CD1c-positive myeloid dendritic cell (primary cell): ENCODE results near the gene PLEKHF1.

Experiments used
- DNase-seq: peaks from one replicate; pipeline ENCODE4 v3.0.0-alpha.2; 2016; ENCODE audit errors: extremely low spot score

Gene PLEKHF1

DNA sequence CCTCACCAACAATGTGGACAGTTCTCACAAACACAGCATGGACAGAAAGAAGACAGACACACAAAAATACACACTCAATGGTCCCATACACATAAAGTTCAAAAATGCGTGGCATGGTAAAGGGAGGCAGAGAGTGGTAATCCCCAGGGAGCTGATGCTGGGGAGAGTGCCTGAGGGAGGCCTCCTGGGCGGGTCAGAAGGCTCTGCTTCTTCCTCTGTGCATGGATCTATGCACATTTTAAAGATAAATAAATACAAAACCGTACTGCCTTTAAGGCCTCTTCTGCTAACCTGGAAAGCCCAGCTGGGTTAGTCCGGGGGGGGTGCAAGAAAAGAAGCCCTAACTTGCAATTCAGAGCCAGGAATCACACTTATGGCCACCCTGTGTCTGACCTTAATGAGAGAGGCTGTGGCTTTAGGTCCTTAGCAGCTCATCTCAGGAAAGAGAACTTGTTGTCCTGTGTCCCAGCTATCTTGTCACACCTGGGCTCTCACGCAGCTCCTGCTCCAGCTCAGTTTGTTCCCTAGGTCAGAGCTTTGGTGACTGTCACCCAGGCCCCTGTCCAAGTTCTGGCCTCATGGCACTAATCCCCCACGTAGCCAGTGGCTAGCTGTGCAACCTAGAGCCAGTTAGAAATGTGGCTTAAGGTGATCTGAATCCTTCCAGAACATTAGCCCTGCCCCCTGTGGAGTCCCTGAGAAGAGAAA, 30.7 kb upstream of the PLEKHF1 start:
- no peak for DNase-seq

DNA sequence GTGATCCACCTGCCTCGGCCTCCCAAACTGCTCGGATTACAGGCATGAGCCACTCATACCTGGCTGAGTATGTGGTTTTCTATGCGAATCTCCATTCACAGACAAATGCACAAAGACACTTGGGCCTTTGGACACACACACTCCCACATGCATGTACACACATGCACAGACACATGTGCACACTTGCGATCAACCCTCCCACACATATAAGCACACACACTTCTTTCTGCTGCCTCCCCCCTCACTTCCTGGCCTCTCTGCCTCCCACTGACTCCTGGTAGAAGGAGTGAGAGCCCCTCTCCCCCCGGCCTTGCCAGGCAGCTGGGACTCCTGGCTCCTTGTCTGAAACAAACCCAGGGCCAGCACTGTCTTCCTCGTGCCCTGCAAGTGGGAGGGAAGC, 29.3 kb upstream of the PLEKHF1 start:
- DNase-seq, result no peak

DNA sequence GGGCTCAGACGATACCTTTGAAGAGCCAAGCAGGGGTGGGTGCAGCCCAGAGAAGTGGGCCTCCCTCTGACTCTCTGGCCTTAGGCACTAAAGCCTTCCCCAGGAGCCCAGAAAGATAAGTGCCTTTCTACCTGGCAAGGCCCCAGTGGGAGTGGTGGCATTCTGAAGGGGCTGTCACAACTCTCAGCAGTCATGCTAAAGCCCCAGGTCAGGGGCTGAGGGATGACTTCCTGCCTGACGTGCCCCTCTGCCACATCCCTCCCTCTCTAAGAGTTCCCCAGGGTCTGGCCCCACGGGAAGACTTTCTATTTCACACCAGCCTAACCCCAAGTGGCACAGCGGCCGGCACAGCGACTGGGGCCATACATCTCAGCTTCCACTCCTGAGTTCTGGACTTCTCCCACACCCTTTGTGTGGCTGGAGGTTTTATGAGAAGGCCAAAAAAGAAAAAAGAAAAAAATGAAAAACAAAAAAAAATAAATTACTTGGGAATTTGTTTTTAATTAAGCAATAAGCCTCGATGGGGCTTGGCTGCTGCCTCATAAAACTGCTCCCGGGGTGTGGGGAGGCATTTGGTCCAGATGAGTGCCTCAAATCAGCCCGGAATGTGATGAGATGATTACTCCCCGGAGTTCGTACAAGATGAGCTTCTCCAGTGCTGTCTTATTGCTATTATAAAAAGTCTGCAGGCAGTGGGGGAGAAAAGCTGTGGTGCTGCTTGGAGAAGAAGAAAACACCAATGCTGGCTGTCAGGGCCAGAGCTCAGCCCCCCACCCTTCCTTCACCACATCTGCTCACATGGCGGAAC, 28.5 kb upstream of the PLEKHF1 start:
- DNase-seq, result no peak

DNA sequence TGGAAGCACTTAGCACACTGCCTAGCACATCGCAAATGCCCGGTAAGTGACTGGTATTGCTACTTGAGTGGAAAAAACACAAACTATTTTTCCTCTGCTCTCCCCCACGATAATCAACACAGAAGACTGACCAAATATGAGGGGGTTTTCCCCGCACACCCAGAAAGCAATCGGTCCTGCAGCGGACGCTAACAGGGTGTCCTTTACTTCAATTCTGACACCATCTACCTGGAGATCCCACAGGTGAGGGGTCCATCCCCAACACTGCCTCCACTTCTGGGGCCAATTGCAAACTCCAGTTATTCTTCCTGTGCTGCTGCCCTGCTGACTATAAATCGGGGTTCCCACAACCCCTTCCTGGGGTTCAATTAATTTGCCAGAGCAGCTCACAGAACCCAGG, 26.2 kb upstream of the PLEKHF1 start:
- no peak for DNase-seq

DNA sequence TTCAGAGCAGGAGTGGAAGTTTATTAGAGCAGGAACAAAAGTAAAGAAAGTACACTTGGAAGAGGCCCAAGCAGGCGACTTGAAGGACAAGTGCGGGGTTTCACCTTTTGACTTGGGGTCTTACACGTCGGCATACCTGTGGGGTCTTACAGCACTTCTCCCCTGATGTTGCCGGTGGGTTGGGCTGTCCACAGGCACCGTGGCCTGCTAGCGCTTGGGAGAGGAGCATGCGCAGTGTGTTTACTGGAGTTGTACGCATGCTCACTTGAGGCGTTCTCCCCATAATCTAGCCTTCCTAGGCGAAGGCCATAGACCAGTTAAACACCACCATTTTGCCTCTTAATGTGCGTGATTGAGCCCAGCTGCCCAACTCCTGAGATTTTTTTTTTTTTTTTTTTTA, 25.0 kb upstream of the PLEKHF1 start:
- no peak for DNase-seq

DNA sequence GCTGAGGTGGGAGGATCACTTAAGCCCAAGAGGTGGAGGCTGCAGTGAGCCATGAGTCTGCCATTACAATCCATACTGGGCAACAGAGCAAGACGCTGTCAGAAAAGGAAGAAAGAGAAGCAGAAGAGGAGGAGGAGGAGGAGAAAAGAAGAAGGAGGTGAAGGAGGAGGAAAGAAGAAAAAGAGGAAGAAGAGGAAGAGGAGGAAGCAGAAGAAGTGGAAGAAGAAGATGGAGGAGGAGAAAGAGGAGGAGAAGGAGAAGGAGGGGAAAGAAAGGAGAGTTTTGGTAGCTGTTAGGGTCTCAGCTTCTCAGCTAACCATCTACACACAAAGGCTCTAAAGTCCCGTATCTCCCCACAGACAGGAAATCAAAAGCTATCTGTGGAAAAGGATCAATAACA, 23.7 kb upstream of the PLEKHF1 start:
- DNase-seq, result no peak

DNA sequence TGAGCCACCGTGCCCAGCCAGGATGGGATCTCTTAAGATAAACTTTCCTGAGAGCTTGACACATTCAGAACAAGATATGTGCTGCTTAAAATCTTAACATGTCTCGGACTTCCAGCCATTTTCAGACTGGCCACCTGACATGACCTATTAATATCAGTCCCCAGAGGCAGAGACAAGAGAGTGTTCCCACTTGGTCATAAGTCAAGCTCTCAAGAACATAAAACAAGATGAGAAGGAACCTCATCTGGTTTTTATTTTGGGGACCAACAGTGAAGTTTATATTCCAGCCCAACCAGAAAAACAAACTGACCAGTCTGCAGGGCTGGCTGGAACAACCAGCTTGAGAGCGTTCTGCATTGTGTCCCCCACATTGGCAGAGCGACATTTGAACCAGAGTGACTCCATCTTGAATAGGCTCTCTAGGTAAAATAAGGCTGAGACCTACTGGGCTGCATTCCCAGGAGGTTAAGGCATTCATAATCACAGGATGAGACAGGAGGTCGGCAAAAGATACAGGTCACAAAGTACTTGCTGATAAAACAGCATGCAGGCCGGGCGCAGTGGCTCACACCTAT, 21.8 kb upstream of the PLEKHF1 start:
- DNase-seq, result no peak

DNA sequence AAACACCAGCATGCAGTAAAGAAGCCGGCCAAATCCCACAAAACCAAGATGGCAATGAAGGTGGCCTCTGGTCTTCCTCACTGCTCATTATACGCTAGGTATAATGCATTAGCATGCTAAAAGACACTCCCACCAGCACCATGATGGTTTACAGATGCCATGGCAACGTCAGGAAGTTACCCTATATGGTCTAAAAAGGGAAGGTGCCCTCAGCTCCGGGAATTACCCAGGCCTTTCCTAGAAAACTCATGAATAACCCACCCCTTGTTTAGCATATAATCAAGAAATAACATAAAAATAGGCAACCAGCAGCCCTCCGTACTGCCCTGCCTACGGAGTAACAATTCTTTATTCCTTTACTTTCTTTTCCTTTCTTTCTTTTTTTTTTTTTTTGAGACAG, 21.1 kb upstream of the PLEKHF1 start:
- no peak for DNase-seq

DNA sequence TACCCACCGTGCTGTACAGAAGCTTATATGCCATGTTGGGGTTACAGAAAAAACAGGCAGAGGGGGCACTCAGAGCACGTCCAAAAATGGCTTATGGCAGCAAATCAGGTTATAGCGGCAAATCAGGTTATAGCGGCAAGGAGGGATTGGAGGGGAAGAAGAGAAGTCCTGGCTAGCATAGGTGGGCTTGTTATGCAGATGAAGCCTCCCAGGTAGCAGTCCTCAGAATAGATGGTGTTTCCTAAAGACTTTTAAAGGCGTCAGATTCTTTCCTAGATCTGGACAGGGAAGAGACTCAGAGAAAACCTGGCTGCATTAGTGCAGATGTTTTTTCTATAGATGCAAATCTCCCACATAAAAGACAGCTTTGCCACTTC, 19.8 kb upstream of the PLEKHF1 start:
- no peak for DNase-seq

DNA sequence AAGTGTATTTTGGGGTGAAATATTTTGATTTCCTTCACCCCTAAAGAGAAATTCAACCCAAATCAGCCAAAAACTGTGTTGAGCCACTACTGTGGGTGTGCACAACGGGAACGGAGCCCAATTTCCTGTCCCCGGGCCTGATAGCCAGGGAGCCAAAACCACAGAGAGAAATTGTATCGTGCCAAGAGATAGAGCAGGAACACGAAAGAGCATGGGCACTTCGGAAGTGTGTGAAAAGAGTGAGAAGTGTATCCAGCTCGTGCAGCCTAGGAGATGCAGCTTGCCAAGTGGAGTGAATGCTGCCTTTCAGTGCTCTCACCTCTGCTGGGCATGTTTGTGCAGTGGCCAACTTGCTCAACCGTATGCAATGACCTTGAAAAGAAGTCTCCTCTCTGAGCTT, 19.4 kb upstream of the PLEKHF1 start:
- DNase-seq, result peak; percentile 25

DNA sequence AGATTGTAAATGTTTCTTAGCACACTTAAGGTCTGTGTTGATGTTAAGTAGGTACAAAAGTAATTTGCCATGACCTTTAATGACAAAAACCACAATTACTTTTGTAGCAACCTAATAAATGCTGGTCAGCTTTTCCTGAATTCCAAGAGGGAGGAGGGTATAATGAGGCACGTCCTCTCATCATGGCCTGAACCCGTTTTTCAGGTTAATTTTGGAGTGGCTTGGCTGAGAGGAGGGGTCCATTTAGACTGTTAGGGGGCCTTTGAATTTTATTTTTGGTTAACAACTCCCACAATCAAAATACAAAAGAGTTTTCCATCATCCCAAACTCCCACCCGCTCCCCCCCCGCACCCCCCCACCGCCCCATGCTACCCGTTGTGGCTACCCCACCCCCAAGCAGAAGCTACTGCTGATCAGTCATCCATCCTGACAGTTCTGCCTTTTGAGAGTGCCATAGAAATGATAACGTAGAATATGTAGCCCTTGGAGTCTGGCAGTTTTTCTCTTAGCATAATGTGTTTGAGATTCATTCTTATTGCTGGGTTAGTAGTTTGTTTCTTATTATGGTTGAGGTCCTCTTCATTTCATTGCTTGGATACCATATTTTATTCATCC, 14.4 kb upstream of the PLEKHF1 start:
- no peak for DNase-seq

DNA sequence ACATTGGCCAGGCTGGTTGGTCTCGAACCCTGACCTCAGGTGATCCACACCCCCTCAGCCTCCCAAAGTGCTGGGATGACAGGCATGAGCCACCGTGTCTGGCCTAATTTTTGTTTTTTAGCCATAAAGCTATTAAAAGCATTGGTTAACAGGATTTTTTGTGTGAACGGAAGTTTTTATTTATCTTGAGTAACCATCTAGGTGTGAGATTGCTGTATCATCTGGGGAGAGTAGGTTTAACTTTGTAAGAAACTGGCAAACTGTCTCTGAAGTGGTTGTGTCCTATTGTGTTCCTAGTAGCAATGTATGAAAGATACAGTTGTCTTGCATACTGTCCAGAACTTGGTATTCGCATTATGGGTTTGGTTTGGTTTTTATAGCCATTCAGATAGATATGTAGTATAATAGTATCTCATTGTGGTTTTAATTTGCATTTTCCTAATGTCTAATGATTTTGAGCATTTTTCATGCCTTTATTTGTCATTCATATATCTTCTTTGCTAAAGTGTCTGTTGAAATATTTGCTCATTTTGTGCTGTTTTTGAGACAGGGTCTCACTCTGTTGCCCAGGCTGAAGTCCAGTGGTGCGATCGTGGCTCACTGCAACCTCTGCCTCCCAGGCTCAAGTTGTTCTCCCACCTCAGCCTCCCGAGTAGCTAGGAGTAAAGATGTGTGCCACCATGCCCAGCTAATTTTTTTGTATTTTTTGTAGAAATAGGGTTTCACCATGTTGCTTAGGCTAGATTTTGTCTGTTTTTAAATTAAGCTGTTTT, 13.5 kb upstream of the PLEKHF1 start:
- no peak for DNase-seq

DNA sequence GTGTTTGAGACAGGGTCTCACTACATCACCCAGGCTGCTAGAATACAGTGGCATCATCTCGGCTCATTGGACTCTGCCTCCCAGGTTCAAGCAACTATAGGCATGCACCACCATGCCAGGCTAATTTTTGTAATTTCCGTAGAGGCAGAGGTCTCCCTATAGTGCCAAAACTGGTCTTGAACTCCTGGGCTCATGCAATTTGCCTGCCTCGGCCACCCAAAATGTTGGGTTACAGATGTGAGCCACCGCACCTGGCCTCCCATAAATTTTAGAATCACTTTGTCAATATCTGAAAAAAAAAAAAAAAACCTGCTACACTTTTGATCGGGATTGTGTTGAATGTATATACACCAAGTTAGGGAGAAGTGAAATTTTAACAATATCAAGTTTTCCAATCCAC, 11.9 kb upstream of the PLEKHF1 start:
- no peak for DNase-seq

DNA sequence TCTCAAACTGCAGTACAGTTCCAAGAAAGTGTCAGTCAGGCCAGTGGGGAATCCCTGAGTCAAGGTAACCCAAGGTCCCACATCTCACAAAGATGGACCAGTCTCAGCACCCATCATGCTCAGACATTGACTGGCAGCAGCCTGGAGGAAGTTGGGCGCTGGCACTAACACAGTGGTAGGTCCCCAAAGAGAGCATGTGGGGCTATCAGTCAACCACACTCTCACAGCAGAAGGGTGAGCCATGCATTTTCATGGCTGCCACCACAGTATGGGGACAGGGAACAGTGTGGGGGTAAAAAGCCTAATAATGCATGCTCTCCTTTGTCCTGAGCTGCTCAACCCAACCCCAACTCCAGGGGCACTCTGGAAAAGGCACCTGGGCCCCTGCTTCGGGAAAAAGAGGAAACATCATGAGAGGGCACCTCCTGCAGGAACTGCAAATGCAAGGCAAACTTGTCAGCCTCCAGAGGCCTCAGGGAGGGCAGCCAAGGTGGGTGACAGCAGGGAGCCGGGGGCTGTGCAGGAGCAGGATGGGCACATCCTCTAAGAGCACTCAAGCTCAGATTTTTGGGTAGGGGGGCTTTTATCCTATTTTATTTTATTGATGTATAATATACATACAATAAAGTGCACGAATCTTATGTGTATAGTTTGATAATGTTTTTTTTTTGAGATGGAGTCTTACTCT, 9.5 kb upstream of the PLEKHF1 start:
- DNase-seq, result no peak

DNA sequence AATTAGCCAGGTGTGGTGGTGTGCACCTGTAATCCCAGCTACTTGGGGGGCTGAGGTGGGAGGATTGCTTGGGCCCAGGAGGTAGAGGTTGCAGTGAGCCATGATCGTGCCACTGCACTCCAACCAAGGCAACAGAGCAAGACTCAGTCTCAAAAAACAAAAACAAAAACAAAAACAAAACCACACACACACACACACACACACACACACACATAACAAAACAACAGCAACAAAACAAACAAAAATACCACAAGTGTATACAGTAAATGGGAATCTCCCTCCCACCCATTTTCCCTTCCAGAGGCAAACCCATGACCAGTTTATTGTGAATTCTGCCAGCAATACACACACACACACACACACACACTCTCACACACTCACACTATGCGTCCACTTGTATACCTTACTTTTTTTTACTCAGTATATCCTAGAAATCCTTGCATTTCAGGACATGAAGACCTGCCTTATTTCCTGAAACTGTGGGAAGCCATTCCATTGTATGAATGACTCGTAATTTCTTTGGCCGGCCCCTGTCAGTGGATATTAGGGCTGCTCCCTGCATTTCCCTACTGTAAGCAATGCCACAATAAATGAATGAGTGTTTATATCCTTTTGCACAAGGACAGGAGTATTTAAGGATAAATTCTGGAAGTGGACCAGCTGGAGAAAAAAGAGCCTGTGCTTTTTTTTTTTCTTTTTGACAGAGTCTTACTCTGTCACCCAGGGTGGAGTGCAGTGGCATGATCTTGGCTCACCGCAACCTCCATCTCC, 6.9 kb upstream of the PLEKHF1 start:
- no peak for DNase-seq

DNA sequence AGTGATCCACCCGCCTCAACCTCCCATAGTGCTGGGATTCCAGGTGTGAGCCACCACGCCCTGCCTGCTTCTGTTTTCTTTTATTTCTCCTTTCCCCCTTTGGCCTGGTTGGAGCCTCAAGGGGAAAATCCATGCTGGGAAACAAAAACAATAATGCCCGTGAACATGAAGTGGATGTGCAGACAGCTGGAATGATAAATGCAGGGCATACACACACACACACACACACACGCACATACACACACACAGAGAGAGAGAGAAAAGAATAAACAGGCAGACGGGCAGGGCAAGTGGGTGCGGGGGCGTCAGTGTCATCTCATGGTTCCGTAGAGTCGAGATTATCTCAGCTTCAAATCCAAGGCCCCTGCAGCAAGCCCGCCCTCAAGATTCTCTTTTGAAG, 4.4 kb upstream of the PLEKHF1 start:
- no peak for DNase-seq

DNA sequence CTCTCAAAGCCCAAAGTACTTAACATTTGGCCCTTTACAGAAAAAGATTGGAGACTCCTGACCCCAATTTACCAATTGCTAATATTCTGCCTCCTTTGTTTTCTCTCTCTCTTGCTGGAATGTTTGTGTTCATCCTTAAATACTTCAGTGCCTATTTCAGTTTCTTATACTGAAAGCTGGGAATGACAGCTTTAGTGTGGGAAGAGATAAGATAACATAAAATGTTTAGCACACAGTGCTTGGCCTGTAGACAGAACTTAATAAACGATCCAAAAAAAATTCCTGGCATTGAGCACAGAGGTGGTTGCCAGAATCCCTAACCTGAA, 3.0 kb upstream of the PLEKHF1 start:
- DNase-seq, result no peak

DNA sequence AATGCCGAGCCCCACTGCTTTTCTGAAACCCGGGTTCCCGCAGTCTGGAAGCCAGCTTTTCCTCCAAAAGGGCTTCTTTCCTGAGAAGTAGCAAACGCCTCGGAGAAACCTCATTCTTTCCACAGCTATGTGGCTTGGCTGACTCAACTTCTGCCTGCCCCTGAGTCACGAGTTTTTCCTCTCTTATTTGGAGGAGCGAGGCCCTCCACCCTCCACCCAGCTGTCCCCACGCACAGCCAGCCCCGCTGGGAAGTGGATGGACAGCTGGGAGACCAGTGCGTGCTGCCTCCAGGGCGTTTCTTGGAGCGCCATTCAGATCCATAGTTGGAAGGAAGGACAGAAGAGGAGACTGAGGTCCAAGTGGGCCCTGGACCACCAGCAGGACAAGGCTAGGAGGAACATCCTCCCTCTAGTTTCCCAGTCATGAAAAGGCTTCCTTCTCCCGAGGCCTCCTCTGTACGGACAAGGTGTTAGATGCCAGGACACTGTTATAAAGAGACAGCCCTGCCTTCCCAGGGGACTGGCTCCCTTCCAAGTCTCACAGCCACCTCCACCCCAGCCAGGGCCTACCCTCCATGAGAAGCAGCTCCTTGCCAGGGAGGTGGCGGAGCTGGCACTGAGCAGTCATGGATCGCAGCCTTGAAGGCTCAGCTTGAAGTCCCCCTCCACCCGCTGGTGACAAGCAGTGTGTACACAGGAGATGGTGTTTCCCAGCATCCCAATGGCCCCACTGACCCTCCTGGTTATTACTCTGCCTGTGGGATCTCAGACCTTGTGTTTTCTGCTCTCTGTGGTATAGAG, 2.5 kb upstream of the PLEKHF1 start:
- no peak for DNase-seq

DNA sequence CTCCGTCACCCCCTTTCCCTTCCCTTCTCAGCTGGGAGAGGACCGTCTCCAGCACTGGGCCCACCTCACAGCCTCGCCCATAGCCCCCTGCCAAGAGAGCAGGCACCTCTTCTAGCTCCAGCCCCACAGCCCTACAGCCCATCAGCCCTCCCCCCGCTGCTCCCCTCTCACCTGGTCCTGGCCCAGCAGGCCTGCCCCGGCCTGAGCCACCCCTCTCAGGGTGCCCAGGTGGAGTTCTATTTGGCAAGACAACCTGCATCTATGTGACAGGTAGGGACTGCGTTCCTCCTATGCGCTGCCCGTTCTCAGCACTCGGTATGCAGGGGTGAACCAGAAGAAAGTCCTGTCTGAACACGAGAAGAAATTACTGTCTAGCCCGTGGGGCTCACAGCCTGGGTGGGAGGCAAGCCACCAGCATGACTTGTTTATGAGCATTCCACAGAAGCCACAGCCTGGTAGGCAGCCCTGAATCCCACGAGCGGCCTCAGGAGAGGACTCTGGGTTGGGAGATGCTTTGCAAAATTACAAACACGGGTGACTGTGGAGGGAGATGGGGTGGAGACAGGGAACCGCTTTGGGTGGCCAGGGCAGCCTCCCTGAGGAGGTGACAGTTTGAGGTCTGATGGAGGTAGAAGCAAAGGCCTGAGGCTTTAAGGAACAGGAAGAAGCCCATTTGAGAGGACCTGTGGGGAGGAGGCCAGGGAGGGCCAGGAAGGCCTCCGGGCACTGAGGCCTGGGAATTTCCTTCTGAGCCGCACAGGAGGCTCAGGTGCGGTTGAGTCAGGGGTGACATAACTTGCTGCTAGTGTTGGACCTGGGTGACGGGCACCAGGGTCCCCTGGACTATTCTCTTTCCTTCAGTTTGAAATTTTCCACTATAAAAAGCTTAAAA, 1.2 kb upstream of the PLEKHF1 start:
- no peak for DNase-seq
